ENCODE results near the gene HTRA3. TPM values are rescaled to one million over a fixed set of nuclear protein-coding genes. Genes with fewer than 3 reads are reported as not detected.
A peak's percentile ranks its signal among the peaks of the same experiment; 100 is the strongest.

HTRA3 gene
- total RNA-seq, 1 experiment from 2014 or later: 2.3 TPM

DNA sequence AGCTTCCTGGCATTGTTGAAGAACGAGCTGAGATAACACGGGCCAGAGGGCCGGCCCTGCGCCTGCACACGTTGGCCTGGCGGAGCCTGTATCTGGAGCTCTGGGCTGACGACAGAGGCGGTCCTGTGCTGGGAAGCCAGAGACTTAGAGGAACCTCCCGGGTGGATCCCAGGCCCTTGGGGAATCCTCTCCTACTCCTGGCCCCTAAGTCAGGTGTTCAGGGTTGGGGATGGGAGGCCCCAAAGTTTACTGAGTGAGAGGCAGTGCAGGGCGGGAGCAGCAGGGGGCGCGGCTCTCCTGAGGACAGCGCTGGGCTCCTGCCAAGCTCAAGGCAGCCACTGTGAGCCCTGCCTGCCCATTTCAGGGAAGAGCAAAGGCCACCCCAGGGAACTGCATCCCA is 2.5 kb upstream of the HTRA3 start:
- DNase-seq (ENCODE audit: low spot score) (peak; percentile 78), ATAC-seq (peak; percentile 68)
- ChIA-PET POLR2A (no interaction called here), CTCF (interaction anchor here (0.7 to 2.3 kb wide), 36 partner anchors 10 to 340 kb away, joined by 3 to 32 read pairs (median 5); partner anchors contain the start of gene AFAP1)
- peaks cover 7% of the 10 kb centered on the region; the same call in 1 of the 2 replicates for H3K4me1 Mint-ChIP-seq
- no peak overlapping the region for H3K27ac Mint-ChIP-seq
- no peaks in the 10 kb centered on the region for H3K9me3 Mint-ChIP-seq
- H3K27me3 Mint-ChIP-seq (ENCODE audit: low read depth): peaks cover 30% of the 10 kb centered on the region
- no peak overlapping the region for H3K4me3 Mint-ChIP-seq
- no peaks in the 10 kb centered on the region for H3K36me3 Mint-ChIP-seq
- TF ChIP-seq, protein P1, sequence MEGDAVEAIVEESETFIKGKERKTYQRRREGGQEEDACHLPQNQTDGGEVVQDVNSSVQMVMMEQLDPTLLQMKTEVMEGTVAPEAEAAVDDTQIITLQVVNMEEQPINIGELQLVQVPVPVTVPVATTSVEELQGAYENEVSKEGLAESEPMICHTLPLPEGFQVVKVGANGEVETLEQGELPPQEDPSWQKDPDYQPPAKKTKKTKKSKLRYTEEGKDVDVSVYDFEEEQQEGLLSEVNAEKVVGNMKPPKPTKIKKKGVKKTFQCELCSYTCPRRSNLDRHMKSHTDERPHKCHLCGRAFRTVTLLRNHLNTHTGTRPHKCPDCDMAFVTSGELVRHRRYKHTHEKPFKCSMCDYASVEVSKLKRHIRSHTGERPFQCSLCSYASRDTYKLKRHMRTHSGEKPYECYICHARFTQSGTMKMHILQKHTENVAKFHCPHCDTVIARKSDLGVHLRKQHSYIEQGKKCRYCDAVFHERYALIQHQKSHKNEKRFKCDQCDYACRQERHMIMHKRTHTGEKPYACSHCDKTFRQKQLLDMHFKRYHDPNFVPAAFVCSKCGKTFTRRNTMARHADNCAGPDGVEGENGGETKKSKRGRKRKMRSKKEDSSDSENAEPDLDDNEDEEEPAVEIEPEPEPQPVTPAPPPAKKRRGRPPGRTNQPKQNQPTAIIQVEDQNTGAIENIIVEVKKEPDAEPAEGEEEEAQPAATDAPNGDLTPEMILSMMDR (IDR thresholded peaks at IDR 0.05): peak; percentile 65
- TF ChIP-seq FOXJ3 (CRISPR knock-in tag; IDR thresholded peaks at IDR 0.05; ENCODE audit: borderline replicate concordance): no peak

DNA sequence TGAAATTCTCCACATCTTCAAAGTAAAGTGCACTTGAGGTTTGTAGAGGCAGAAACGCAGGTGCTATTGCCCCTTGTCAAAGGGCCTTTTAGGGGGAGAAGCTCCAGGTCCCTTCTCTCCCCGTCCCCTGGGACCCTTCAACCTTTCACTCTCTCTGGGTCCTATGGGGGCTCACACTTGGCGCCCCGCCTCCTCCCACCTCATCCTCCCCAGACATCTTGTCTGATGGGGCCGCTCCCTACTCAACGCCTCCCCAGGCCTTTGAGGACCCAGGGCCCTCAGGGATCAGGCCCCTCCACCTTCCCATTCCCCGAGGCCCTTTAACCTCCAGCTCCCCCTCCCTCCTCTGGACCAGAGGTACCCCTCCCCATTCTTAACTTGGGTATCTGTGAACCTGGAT is 1.3 kb upstream of the HTRA3 start:
- Mint-ChIP-seq H3K27me3 (ENCODE audit: low read depth) (peaks cover 31% of the 10 kb centered on the region), H3K27ac (no peak overlapping the region), H3K9me3 (no peaks in the 10 kb centered on the region), H3K4me3 (no peak overlapping the region), H3K4me1 (peaks cover 7% of the 10 kb centered on the region; the same call in 1 of the 2 replicates), H3K36me3 (no peaks in the 10 kb centered on the region)
- CTCF ChIA-PET: interaction anchor here (1.1 to 2.8 kb wide), 12 partner anchors 9 to 338 kb away, joined by 3 to 20 read pairs (median 14); no protein-coding TSS in a partner anchor
- no peak for ATAC-seq
- TF ChIP-seq NR2C2 (CRISPR knock-in tag; IDR thresholded peaks at IDR 0.05) (no peak), SMAD4 (CRISPR knock-in tag; IDR thresholded peaks at IDR 0.05) (no peak), TEAD4 (CRISPR knock-in tag; IDR thresholded peaks at IDR 0.05) (no peak)
- POLR2A ChIA-PET: no interaction called here
- no peak for DNase-seq (ENCODE audit: low spot score)

DNA sequence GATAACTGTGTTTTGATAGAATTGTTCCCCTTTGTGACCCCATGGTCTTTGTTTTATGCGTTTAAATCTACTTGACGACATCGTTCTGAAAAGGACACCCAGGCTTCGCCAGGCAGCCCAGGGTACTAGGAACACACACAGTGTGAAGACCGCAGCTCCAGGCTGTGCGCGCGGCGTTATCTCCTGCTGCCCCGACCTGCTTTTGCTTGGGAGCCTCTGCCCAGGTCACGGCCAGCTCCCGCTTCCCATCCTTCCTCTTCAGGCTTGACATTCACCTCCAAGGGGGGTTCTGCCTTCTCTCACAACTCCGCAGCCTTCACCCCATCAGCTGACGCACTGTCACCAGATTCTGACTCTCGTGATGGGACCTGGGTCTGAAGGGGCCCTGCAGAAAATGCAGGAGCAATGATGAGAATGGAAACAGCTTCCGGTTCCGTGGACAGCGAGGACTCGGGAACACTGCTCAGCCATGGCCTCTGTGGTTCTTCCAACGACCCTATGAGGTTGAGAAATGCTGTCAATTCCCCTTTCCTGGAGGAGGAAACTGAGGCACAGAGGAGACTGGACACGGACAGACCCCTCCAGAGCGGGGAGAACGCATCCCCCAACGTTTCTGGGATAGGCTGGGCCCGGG is 536 bp upstream of the HTRA3 start:
- Mint-ChIP-seq H3K4me1 (peaks cover 7% of the 10 kb centered on the region; the same call in 1 of the 2 replicates), H3K4me3 (peak overlapping the region; percentile 54), H3K27ac (no peak overlapping the region; the same call in 1 of the 2 replicates), H3K36me3 (no peaks in the 10 kb centered on the region), H3K9me3 (no peaks in the 10 kb centered on the region), H3K27me3 (ENCODE audit: low read depth) (peaks cover 31% of the 10 kb centered on the region)
- ATAC-seq: no peak
- POLR2A ChIA-PET: no interaction called here
- DNase-seq (ENCODE audit: low spot score): no peak
- TF ChIP-seq, protein P2, sequence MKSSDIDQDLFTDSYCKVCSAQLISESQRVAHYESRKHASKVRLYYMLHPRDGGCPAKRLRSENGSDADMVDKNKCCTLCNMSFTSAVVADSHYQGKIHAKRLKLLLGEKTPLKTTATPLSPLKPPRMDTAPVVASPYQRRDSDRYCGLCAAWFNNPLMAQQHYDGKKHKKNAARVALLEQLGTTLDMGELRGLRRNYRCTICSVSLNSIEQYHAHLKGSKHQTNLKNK (CRISPR knock-in tag; IDR thresholded peaks at IDR 0.05): 0 out of 2 replicates have a peak, but pooled peaks have one; percentile 14
- TF ChIP-seq, protein P3, sequence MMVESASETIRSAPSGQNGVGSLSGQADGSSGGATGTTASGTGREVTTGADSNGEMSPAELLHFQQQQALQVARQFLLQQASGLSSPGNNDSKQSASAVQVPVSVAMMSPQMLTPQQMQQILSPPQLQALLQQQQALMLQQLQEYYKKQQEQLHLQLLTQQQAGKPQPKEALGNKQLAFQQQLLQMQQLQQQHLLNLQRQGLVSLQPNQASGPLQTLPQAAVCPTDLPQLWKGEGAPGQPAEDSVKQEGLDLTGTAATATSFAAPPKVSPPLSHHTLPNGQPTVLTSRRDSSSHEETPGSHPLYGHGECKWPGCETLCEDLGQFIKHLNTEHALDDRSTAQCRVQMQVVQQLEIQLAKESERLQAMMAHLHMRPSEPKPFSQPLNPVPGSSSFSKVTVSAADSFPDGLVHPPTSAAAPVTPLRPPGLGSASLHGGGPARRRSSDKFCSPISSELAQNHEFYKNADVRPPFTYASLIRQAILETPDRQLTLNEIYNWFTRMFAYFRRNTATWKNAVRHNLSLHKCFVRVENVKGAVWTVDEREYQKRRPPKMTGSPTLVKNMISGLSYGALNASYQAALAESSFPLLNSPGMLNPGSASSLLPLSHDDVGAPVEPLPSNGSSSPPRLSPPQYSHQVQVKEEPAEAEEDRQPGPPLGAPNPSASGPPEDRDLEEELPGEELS (CRISPR knock-in tag; IDR thresholded peaks at IDR 0.05): no peak
- TF ChIP-seq CBFB (CRISPR knock-in tag; IDR thresholded peaks at IDR 0.05; ENCODE audit: low read depth) (no peak), TCF7 (CRISPR knock-in tag; IDR thresholded peaks at IDR 0.05; ENCODE audit: low read depth) (no peak), PRRX2 (CRISPR knock-in tag; IDR thresholded peaks at IDR 0.05) (no peak), JUN (CRISPR knock-in tag; IDR thresholded peaks at IDR 0.05) (no peak)
- TF ChIP-seq, protein P4, sequence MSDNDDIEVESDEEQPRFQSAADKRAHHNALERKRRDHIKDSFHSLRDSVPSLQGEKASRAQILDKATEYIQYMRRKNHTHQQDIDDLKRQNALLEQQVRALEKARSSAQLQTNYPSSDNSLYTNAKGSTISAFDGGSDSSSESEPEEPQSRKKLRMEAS (CRISPR knock-in tag; IDR thresholded peaks at IDR 0.05): no peak
- TF ChIP-seq, protein P5, sequence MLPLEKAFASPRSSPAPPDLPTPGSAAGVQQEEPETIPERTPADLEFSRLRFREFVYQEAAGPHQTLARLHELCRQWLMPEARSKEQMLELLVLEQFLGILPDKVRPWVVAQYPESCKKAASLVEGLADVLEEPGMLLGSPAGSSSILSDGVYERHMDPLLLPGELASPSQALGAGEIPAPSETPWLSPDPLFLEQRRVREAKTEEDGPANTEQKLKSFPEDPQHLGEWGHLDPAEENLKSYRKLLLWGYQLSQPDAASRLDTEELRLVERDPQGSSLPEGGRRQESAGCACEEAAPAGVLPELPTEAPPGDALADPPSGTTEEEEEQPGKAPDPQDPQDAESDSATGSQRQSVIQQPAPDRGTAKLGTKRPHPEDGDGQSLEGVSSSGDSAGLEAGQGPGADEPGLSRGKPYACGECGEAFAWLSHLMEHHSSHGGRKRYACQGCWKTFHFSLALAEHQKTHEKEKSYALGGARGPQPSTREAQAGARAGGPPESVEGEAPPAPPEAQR (CRISPR knock-in tag; IDR thresholded peaks at IDR 0.05): no peak
- CTCF ChIA-PET: interaction anchor here (1.4 to 2.8 kb wide), 4 partner anchors 27 to 338 kb away, joined by 6 to 16 read pairs (median 10); no protein-coding TSS in a partner anchor
